SK-N-SH treated with all-trans-retinoic acid at 6 μM for 48 hours (cell line): Measurements from ENCODE around the gene SYNGR1.

Experiments used
- ATAC-seq: fragments of 200-7000 bp; cut with Tn5 transposase; 3 replicates; pipeline ENCODE4 v1.9.1; 2020; ENCODE audit warnings: mild to moderate bottlenecking, moderate library complexity
- ARNTL ChIP-seq: fragments of 450-650 bp; formaldehyde crosslinking; IDR thresholded peaks from 2 replicates; pipeline ENCODE4 v1.5.0; 2020; ENCODE audit warnings: low read depth, mild to moderate bottlenecking, moderate library complexity, borderline replicate concordance
- BACH2 ChIP-seq: fragments of 250-450 bp; sonication (Bioruptor Pico); IDR thresholded peaks from 2 replicates; pipeline ENCODE4 v1.9.0; 2021; ENCODE audit warnings: mild to moderate bottlenecking, borderline replicate concordance
- CREB5 ChIP-seq: fragments of 250-450 bp; sonication (Bioruptor Pico); IDR thresholded peaks from 2 replicates; pipeline ENCODE4 v1.5.1; 2020; ENCODE audit warnings: low read depth, mild to moderate bottlenecking, moderate library complexity
- CSRNP3 ChIP-seq: fragments of 250-450 bp; sonication (Bioruptor Pico); IDR thresholded peaks from 2 replicates; pipeline ENCODE4 v1.5.1; 2021; ENCODE audit warnings: mild to moderate bottlenecking, moderate library complexity
- ESRRG ChIP-seq: fragments of 250-450 bp; sonication (Bioruptor Pico); IDR thresholded peaks from 2 replicates; pipeline ENCODE4 v1.6.1; 2021; ENCODE audit warnings: mild to moderate bottlenecking
- GLIS3 ChIP-seq: fragments of 250-450 bp; sonication (Bioruptor Pico); IDR thresholded peaks from 2 replicates; pipeline ENCODE4 v1.5.0; 2020; ENCODE audit warnings: mild to moderate bottlenecking, moderate library complexity
- ISL1 ChIP-seq: fragments of 250-450 bp; sonication (Bioruptor Pico); IDR thresholded peaks from 2 replicates; pipeline ENCODE4 v2.1.2; 2022; ENCODE audit warnings: mild to moderate bottlenecking, moderate library complexity
- PATZ1 ChIP-seq: fragments of 250-450 bp; sonication (Bioruptor Pico); IDR thresholded peaks from 2 replicates; pipeline ENCODE4 v1.8.0; 2020; ENCODE audit warnings: mild to moderate bottlenecking, moderate library complexity, borderline replicate concordance
- POU6F1 ChIP-seq: fragments of 250-450 bp; sonication (Bioruptor Pico); IDR thresholded peaks from 2 replicates; pipeline ENCODE4 v1.8.0; 2021; ENCODE audit warnings: low read depth, mild to moderate bottlenecking, moderate library complexity, borderline replicate concordance
- PPARA ChIP-seq: fragments of 250-450 bp; sonication (Bioruptor Pico); IDR thresholded peaks from 2 replicates; pipeline ENCODE4 v1.5.0; 2020; ENCODE audit warnings: mild to moderate bottlenecking, borderline replicate concordance
- RARB ChIP-seq: fragments of 250-450 bp; sonication (Bioruptor Pico); IDR thresholded peaks from 2 replicates; pipeline ENCODE4 v1.8.0; 2021; ENCODE audit warnings: mild to moderate bottlenecking, moderate library complexity
- SNAI2 ChIP-seq: fragments of 250-450 bp; sonication (Bioruptor Pico); IDR thresholded peaks from 2 replicates; pipeline ENCODE4 v1.5.0; 2020; ENCODE audit warnings: mild to moderate bottlenecking, moderate library complexity
- TCF4 ChIP-seq: fragments of 250-450 bp; sonication (Bioruptor Pico); IDR thresholded peaks from 2 replicates; pipeline ENCODE4 v1.8.0; 2021; ENCODE audit warnings: mild to moderate bottlenecking, moderate library complexity, borderline replicate concordance
- TOX ChIP-seq: fragments of 250-450 bp; sonication (Bioruptor Pico); IDR thresholded peaks from 2 replicates; pipeline ENCODE4 v1.8.0; 2021; ENCODE audit warnings: mild to moderate bottlenecking, moderate library complexity, borderline replicate concordance
- TSHZ2 ChIP-seq: fragments of 250-450 bp; sonication (Bioruptor Pico); IDR thresholded peaks from 2 replicates; pipeline ENCODE4 v1.5.0; 2020; ENCODE audit warnings: mild to moderate bottlenecking, moderate library complexity
- ZC3H10 ChIP-seq: fragments of 250-450 bp; sonication (Bioruptor Pico); IDR thresholded peaks from 2 replicates; pipeline ENCODE4 v1.5.1; 2021; ENCODE audit warnings: mild to moderate bottlenecking, moderate library complexity
- ZFP3 ChIP-seq: fragments of 250-450 bp; sonication (Bioruptor Pico); IDR thresholded peaks from 2 replicates; pipeline ENCODE4 v1.5.0; 2020; ENCODE audit warnings: mild to moderate bottlenecking, moderate library complexity
- ZFP30 ChIP-seq: fragments of 450-650 bp; formaldehyde crosslinking; IDR thresholded peaks from 2 replicates; pipeline ENCODE4 v1.5.0; 2022; ENCODE audit warnings: mild to moderate bottlenecking, moderate library complexity
- ZNF70 ChIP-seq: fragments of 450-650 bp; formaldehyde crosslinking; IDR thresholded peaks from 2 replicates; pipeline ENCODE4 v1.5.0; 2020; ENCODE audit warnings: mild to moderate bottlenecking, moderate library complexity

Gene SYNGR1

GRCh38 chr22:39345231-39345630 lies 4.6 kb upstream of the SYNGR1 start (continued):
- TF ChIP-seq PATZ1 (CRISPR knock-in tag) (no peak), ZNF70 (CRISPR knock-in tag) (no peak)

- no peak for ATAC-seq
- TF ChIP-seq ZC3H10 (CRISPR knock-in tag) (no peak), ZFP30 (CRISPR knock-in tag) (no peak), ZNF70 (CRISPR knock-in tag) (no peak), ISL1 (CRISPR knock-in tag) (no peak), POU6F1 (CRISPR knock-in tag) (no peak), ZFP3 (CRISPR knock-in tag) (no peak), RARB (CRISPR knock-in tag) (no peak), TCF4 (CRISPR knock-in tag) (no peak), ARNTL (CRISPR knock-in tag) (no peak), PPARA (no peak), ESRRG (CRISPR knock-in tag) (no peak), SNAI2 (CRISPR knock-in tag) (no peak), GLIS3 (CRISPR knock-in tag) (no peak), BACH2 (CRISPR knock-in tag) (no peak), CREB5 (CRISPR knock-in tag) (no peak)
Measured at GRCh38 chr22:39348909-39349505, 784 bp upstream of the SYNGR1 start.

- TF ChIP-seq TCF4 (CRISPR knock-in tag) (no peak), ZFP3 (CRISPR knock-in tag) (no peak), CSRNP3 (CRISPR knock-in tag) (no peak), ESRRG (CRISPR knock-in tag) (no peak), TOX (no peak), TSHZ2 (CRISPR knock-in tag) (no peak), GLIS3 (CRISPR knock-in tag) (no peak), PPARA (no peak), ZC3H10 (CRISPR knock-in tag) (no peak), ZFP30 (CRISPR knock-in tag) (no peak), ZNF70 (CRISPR knock-in tag) (no peak), BACH2 (CRISPR knock-in tag) (no peak), SNAI2 (CRISPR knock-in tag) (no peak), PATZ1 (CRISPR knock-in tag) (no peak)
- peak; percentile 33; the same call in 1 of the 3 replicates for ATAC-seq
Measured at GRCh38 chr22:39349506-39349966, 255 bp upstream of the SYNGR1 start.
